OCI-LY7 (cell line): ENCODE measurements around the gene HIVEP3. TPM values are rescaled to one million over a fixed set of nuclear protein-coding genes. Genes with fewer than 3 reads are reported as not detected.

ENCODE experiments used
- BruUV-seq: library from RNA; stranded (reverse); fragments of 400-500 nt; replicated peaks from 2 replicates; lab custom pipeline; 2021; lab: Mats Ljungman, UMichigan
- CTCF ChIA-PET: fragments of 300-600 bp; sonication (Branson Sonifier 250); formaldehyde crosslinking; loops from one replicate; lab custom pipeline; 2022; ENCODE audit warnings: antibody characterized with exemption; ENCODE audit not compliant: unreplicated experiment; lab: Charles Lee
- POLR2A ChIA-PET: fragments of 300-600 bp; sonication (Branson Sonifier 250); formaldehyde crosslinking; loops from one replicate; lab custom pipeline; 2022; ENCODE audit warnings: antibody characterized with exemption; lab: Charles Lee
- DNase-seq: peaks from one replicate; pipeline ENCODE4 v3.0.0-alpha.2; 2015; ENCODE audit warnings: low spot score
- H2AFZ ChIP-seq: fragments of 200-600 bp; sonication (generic), shearing (Covaris generic); 2 replicates; pipeline ENCODE4 v1.6.1; 2014; ENCODE audit warnings: mild to moderate bottlenecking, antibody characterized with exemption, low read length, moderate library complexity
- H3K27ac ChIP-seq: fragments of 200-600 bp; sonication (generic); 2 replicates; pipeline ENCODE4 v1.5.1; 2014; ENCODE audit warnings: mixed run types, low read depth, mild to moderate bottlenecking, moderate library complexity, low read length, inconsistent platforms; ENCODE audit not compliant: poor library complexity, severe bottlenecking
- H3K36me3 ChIP-seq: fragments of 200-600 bp; sonication (generic); 2 replicates; pipeline ENCODE4 v1.6.1; 2014; ENCODE audit warnings: mild to moderate bottlenecking, antibody characterized with exemption, low read length, moderate library complexity, mixed read lengths; ENCODE audit not compliant: insufficient read depth
- H3K4me1 ChIP-seq: fragments of 200-600 bp; sonication (generic); 2 replicates; pipeline ENCODE4 v1.5.1; 2014; ENCODE audit warnings: mild to moderate bottlenecking, low read length; ENCODE audit not compliant: insufficient read depth, poor library complexity, severe bottlenecking
- H3K4me2 ChIP-seq: fragments of 200-600 bp; sonication (generic); 2 replicates; pipeline ENCODE4 v1.6.1; 2014; ENCODE audit warnings: mild to moderate bottlenecking, low read length
- H3K4me3 ChIP-seq: fragments of 200-600 bp; sonication (generic); 2 replicates; pipeline ENCODE4 v1.5.1; 2014; ENCODE audit warnings: mild to moderate bottlenecking, low read depth, low read length; ENCODE audit not compliant: poor library complexity, severe bottlenecking
- H3K79me2 ChIP-seq: fragments of 200-600 bp; sonication (generic); 2 replicates; pipeline ENCODE4 v1.6.1; 2016; ENCODE audit warnings: low read depth, mild to moderate bottlenecking, low read length, moderate library complexity, mixed read lengths; ENCODE audit not compliant: insufficient read depth
- H3K9me2 ChIP-seq: fragments of 200-600 bp; sonication (generic); 2 replicates; pipeline ENCODE4 v1.6.1; 2016; ENCODE audit warnings: mild to moderate bottlenecking, low read length, mixed read lengths; ENCODE audit not compliant: insufficient read depth
- H3K9me3 ChIP-seq: fragments of 200-600 bp; sonication (generic); 2 replicates; pipeline ENCODE4 v1.6.1; 2014; ENCODE audit warnings: mild to moderate bottlenecking, mixed run types, low read length, mixed read lengths
- H4K20me1 ChIP-seq: fragments of 200-600 bp; sonication (generic); 2 replicates; pipeline ENCODE4 v1.6.1; 2014; ENCODE audit warnings: mild to moderate bottlenecking, antibody characterized with exemption, low read length, moderate library complexity, mixed read lengths; ENCODE audit not compliant: insufficient read depth
- EZH2phosphoT487 ChIP-seq: fragments of 200-600 bp; sonication (generic); IDR thresholded peaks from 2 replicates; pipeline ENCODE4 v1.6.1; 2018; ENCODE audit warnings: low read depth, borderline replicate concordance, mild to moderate bottlenecking, mixed run types, antibody characterized with exemption, low read length, moderate library complexity, mixed read lengths
- intact Hi-C: fragments of 100-400 bp; cut with micrococcal nuclease; formaldehyde crosslinking; loops from one replicate; pipeline ENCODE4 v1.10.0; 2022; ENCODE audit not compliant: unreplicated experiment
- total RNA-seq, 2 experiments: library from RNA; depleted of rRNA in 1 of 2; stranded (reverse); fragments of >200 nt in 1 of 2; shearing (Covaris generic) in 1 of 2; gene quantifications; 2 replicates each; pipeline ENCODE4 v1.2.3, GENCODE V29; 2014 to 2022
- TF ChIP-seq, protein P1 (sequence below): fragments of 200-600 bp; sonication (generic); conservative IDR thresholded peaks from 2 replicates; pipeline ENCODE4 v1.5.1; 2014; ENCODE audit warnings: mild to moderate bottlenecking, antibody characterized with exemption, low read length, moderate library complexity, mixed read lengths

Gene HIVEP3
- total RNA-seq, 2 experiments from 2014 or later: 0.53 to 0.60 TPM

DNA sequence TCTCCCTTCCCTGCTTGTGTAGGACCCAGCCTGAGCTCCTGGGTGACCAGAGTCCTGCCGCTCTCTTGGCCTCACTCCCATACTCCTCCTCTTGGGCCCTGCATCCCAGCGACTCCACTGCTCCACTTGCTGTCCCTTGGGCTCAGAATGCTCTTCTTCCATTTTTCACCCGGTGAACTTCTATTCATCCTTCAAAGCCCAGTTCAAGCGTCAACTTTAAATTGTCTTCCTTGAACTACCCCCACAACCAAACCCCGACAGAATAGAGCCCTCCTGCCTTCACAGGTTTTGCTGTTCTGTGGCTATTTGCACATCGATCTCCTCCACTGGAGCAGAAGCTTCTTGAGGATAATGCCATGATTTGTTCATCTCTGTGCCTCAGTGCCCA, 218.9 kb downstream of the HIVEP3 start:
- Histone ChIP-seq H3K4me1 (no peaks in the 10 kb centered on the region), H2AFZ (no peak overlapping the region), H3K4me2 (no peak overlapping the region), H4K20me1 (no peaks in the 10 kb centered on the region), H3K9me2 (no peaks in the 10 kb centered on the region), H3K9me3 (no peaks in the 10 kb centered on the region), H3K79me2 (no peaks in the 10 kb centered on the region), H3K27ac (no peak overlapping the region), H3K4me3 (no peak overlapping the region), H3K36me3 (no peaks in the 10 kb centered on the region)
- intact Hi-C loops: no loop called here
- CTCF ChIA-PET: no interaction called here
- TF ChIP-seq, protein P1, sequence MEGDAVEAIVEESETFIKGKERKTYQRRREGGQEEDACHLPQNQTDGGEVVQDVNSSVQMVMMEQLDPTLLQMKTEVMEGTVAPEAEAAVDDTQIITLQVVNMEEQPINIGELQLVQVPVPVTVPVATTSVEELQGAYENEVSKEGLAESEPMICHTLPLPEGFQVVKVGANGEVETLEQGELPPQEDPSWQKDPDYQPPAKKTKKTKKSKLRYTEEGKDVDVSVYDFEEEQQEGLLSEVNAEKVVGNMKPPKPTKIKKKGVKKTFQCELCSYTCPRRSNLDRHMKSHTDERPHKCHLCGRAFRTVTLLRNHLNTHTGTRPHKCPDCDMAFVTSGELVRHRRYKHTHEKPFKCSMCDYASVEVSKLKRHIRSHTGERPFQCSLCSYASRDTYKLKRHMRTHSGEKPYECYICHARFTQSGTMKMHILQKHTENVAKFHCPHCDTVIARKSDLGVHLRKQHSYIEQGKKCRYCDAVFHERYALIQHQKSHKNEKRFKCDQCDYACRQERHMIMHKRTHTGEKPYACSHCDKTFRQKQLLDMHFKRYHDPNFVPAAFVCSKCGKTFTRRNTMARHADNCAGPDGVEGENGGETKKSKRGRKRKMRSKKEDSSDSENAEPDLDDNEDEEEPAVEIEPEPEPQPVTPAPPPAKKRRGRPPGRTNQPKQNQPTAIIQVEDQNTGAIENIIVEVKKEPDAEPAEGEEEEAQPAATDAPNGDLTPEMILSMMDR: no peak
- no peak for TF ChIP-seq EZH2phosphoT487
- BruUV-seq: no TSS peak
- DNase-seq: no peak
- POLR2A ChIA-PET: interaction anchor here (0.6 kb wide), 1 partner anchor 16 kb away, joined by 4 read pairs; no protein-coding TSS in a partner anchor

DNA sequence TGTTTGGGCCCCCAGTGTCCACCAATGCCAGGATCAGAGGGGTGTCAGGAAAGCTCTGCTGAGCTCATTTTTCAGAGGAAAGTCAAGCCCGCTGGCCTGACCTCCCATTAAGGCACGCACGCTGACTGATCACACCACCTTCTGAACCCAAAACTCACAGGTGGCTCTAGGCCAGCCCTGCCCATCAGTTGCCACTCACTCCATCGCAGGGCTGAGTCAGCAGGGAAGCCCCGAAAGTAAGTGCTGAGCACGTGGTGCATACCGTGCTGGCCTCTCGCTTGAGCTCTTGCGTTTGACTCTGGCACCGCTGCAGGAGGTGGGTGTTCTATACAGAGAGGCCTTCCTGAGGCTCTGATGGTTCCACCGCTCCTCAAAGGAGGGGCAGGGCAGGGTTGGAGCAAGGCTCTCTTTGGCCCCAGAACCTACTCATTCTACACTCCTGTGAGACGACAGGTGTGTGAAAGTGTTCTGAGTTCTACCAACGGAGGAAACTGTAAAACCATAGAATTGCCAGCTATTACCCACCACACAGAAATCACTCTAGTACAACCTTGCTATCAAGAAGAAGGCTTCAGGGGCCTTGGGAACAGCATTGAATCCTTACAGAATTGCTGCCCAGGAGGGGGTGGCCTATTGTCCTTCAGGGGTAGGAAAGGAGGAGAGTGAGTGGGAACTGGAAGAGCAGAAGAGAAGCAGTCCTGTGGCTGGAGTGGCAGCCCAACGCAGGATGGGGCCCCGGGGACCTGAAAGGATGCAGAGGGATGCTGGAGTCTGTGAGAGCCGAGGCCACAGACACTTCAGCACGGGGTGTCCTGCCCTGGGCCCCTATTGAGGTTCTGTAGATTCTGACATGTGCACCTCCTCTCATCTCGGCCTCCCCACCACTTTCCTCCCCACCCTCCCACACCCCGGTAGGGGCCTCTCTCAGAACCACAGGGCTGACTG, 219.5 kb downstream of the HIVEP3 start:
- Histone ChIP-seq H3K4me2 (no peak overlapping the region), H3K9me3 (no peaks in the 10 kb centered on the region), H2AFZ (no peak overlapping the region), H3K4me1 (no peaks in the 10 kb centered on the region), H3K36me3 (no peaks in the 10 kb centered on the region), H3K27ac (no peak overlapping the region), H3K9me2 (no peaks in the 10 kb centered on the region), H3K79me2 (no peaks in the 10 kb centered on the region), H4K20me1 (no peaks in the 10 kb centered on the region), H3K4me3 (no peak overlapping the region)
- ChIA-PET POLR2A (interaction anchor here (0.6 kb wide), 1 partner anchor 17 kb away, joined by 4 read pairs; no protein-coding TSS in a partner anchor), CTCF (interaction anchor here (0.5 kb wide), 1 partner anchor 49 kb away, joined by 4 read pairs; no protein-coding TSS in a partner anchor)
- TF ChIP-seq EZH2phosphoT487: no peak
- TF ChIP-seq, protein P1: no peak
- DNase-seq: no peak
- intact Hi-C loops: no loop called here
- BruUV-seq: no TSS peak

DNA sequence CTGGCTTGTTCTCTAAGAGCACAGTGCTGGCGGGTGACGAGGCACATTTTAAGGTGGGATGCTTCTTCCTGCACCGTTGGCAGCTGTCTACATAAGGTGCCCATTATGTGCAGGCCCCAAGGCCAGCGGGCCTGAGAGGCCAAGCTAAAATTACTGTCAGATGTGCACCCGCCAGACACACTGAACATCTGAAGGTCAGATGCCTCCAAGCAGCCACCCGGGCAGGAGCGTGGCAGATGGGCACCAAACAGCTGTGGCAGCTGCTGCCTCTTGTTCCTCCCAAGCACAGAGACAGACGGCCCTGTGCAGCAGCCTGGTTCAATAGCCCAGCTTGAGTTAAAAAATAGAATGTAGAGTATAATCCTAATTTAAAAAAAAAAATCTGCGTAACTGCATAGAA, 222.3 kb downstream of the HIVEP3 start:
- Histone ChIP-seq H3K4me1 (no peaks in the 10 kb centered on the region), H3K9me2 (no peaks in the 10 kb centered on the region), H3K9me3 (no peaks in the 10 kb centered on the region), H2AFZ (no peak overlapping the region), H3K36me3 (no peaks in the 10 kb centered on the region), H3K4me2 (no peak overlapping the region), H3K4me3 (no peak overlapping the region), H4K20me1 (no peaks in the 10 kb centered on the region), H3K79me2 (no peaks in the 10 kb centered on the region), H3K27ac (no peak overlapping the region)
- ChIA-PET POLR2A (no interaction called here), CTCF (no interaction called here)
- DNase-seq: no peak
- TF ChIP-seq, protein P1: no peak
- no peak for TF ChIP-seq EZH2phosphoT487
- BruUV-seq: no TSS peak
- intact Hi-C loops: no loop called here
